ENCODE results near the gene TBX6.

TBX6 gene

DNA sequence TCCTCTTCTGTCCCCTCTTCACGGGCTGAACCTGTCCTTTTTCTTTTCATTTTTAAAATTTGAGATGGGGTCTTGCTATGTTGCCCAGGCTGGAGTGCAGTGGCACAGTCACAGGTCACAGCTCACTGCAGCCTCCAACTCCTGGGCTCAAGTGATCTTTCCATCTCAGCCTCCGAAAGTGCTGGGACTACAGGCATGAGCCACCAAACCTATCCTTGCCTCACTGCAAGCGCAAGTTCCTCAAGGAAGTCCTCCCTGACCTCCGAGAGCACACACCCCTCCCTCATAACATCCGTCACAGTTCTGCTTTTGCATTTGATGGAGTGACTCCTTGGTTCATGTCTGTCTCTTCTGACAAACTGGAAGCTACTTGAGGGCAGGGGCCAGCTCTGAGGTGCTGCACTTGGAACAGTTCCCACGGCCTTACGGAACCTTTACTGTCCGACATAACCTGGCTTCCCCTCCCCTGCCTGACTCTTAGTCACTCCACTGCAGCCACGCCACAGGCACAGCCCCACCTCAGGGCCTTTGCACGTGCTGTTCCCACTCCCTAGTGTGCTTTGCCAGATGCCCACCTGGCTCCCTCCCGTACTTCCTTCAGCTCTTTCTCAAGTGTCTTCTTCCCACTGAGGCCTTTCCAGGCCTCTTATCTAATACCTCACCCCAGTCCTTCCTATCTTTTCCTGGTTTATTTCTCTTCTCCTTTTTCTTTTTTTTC is 4.4 kb downstream of the TBX6 start:
- no peak overlapping the region for H3K4me3 ChIP-seq (ENCODE audit: low read depth, low read length)

DNA sequence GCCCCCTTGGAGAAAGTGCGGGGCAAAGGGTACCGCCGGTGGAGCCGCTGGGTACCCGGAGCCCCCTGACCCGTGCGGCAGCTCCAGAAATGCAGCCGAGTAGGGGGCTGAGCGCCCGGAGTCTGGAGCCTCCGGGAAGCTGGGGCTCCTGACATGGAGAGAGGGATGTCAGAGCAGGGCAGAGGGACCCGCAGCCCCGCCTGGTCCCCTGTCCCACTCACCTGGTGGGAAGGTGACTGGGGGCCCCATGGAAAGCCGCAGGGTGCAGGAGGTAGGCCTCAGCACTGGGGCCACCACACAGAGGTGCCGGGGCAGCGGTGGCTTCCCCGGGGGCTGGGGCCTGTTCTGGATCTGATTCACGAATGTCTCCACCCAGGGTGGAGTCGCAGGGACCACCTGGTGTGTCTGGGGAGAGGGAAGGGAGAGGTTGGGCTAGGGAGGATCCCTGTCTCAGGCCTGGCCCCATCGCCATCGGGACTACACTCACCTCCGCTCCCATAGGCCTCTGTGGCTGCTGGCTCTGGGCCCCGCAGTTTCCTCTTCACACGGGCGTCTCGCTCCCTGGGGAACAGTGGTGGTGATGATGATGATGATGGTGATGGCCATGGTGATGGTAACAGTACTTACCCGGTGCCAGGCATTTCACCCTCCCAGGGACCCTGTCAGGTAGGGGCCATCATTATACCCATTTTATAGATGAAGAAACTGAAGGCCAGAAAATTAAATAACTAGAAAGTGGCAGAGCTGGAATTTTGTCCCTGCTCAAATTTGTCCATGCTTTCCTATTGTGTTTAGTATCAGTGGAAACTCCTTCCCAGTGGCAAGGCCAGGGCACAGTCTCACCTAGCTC is 5.2 kb downstream of the TBX6 start:
- H3K4me3 ChIP-seq (ENCODE audit: low read depth, low read length), result no peak overlapping the region

DNA sequence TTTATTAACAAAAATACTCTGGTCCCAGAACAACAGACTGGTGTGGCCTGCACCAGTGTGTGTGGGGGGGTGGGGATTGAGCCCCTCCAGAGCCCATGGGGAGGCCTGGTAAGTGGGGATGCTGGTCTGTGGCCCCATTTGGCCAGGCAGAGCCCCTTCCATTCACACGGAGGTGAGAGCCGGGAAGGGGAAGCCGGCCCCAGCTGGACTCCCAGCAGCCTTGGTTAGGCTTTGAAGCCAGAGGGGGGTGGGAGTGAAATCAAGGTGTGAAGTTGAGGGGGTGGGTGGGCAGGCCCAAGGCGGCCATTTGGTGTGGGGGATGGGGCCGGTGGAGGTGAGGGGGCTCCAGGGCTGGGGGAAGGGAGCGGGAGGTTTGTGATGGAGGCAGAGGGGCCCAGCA is 5.9 kb downstream of the TBX6 start:
- no peak overlapping the region for H3K4me3 ChIP-seq (ENCODE audit: low read depth, low read length)

GRCh38 chr16:30085247-30085646 is 6.5 kb downstream of the TBX6 start:
- H3K4me3 ChIP-seq (ENCODE audit: low read depth, low read length), result no peak overlapping the region

- no peak overlapping the region for H3K4me3 ChIP-seq (ENCODE audit: low read depth, low read length)
Measured at GRCh38 chr16:30084816-30085159, 6.9 kb downstream of the TBX6 start.

- no peak overlapping the region for H3K4me3 ChIP-seq (ENCODE audit: low read depth, low read length)
Measured at GRCh38 chr16:30084096-30084815, 7.5 kb downstream of the TBX6 start.

DNA sequence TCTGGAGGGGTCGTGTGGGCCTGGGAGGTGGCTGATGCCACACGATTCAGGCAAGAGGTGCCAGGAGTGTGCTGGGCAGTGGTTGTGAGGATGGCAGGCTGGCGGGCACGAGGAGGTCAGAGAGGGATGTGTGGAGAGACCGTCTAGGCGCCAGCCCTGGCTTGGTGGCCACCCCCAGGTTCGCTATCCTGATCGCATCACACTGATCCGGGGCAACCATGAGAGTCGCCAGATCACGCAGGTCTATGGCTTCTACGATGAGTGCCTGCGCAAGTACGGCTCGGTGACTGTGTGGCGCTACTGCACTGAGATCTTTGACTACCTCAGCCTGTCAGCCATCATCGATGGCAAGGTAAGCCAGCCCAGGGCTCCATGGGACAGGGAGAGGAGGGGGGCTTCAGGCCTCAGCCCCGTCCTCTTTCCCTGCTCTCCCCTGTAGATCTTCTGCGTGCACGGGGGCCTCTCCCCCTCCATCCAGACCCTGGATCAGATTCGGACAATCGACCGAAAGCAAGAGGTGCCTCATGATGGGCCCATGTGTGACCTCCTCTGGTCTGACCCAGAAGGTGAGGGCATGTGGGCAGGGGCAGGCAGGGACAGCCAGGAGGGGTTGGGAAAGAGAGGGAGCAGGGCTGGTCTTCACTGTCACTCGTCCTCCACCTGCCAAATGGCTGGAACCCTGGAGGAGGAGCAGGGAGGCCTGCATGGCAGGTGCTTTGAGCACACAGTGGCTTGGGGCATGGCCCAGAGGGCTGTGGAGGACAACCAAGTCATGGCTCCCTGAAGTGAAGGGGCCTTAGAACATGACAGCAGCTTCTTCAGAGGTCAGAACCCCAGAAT is 8.3 kb downstream of the TBX6 start:
- no peak overlapping the region for H3K4me3 ChIP-seq (ENCODE audit: low read depth, low read length)

GRCh38 chr16:30082545-30083090 is 9.1 kb downstream of the TBX6 start:
- no peak overlapping the region for H3K4me3 ChIP-seq (ENCODE audit: low read depth, low read length)

GRCh38 chr16:30079480-30079879 is 12.2 kb downstream of the TBX6 start:
- H3K4me3 ChIP-seq (ENCODE audit: low read depth, low read length), result no peak overlapping the region

DNA sequence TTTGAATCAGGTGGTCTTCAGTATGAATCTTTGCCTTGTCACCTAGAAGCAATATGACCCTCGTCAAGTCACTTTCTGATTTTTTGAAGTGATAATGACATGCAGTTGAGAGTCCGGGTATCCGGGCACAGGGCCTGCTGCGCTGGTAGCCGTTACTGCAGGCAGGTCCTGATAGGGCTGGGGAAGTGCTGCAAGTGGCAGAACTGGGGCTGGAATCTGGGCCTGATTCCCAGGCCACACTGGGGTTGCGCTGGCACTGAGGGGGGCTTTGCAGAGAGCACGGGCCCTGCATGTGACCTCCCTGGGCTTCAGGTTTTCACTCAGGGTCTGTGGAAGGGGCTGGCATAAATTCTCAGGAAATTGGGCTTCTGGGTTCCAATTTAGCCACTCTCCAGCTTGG is 13.0 kb downstream of the TBX6 start:
- no peak overlapping the region for H3K4me3 ChIP-seq (ENCODE audit: low read depth, low read length)

GRCh38 chr16:30077656-30078055 is 14.1 kb downstream of the TBX6 start:
- H3K4me3 ChIP-seq (ENCODE audit: low read depth, low read length), result no peak overlapping the region

- H3K4me3 ChIP-seq (ENCODE audit: low read depth, low read length), result peak overlapping the region; percentile 92
Measured at GRCh38 chr16:30076276-30076791, 15.4 kb downstream of the TBX6 start.

DNA sequence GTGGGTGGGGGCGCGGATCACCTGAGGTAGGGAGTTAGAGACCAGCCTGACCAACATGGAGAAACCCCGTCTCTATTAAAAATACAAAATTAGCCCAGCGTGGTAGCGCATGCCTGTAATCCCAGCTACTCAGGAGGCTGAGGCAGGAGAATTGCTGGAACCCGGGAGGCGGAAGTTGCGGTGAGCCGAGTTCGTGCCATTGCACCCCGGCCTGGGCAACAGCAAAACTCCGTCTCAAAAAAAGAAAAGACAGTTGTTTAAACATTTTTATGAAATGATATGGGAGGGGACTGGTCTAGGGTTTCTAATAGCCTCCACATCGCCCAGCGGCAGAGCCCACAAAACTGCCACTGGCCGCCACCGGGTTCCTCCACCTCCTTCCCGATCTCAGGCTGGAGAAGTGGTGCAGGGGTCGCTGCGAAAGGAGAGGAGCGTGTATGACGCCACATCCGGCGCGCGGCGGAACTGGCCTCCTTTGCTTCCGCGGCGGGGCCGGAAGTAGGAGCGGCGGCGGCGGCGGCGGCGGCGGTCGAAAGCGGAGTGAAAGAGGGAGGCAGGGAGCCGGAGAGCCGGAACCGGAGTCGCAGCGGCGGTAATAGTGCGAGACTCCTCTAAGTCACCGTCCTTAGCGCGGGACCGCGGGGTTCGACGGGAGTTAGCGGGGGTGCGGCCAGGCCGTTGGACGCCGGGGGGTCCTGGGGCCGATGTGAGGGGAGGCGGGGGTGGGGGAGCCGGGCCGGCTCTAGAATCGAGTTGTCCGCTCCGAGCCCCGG is 16.0 kb downstream of the TBX6 start, which contains the start of gene PPP4C:
PPP4C (plus strand) TSS at position 492 of the 773 bp plus-strand sequence. CDS start 384 bp downstream, outside the sequence.
- peak within 1 kb of the TSS; percentile 92 for H3K4me3 ChIP-seq (ENCODE audit: low read depth, low read length)

DNA sequence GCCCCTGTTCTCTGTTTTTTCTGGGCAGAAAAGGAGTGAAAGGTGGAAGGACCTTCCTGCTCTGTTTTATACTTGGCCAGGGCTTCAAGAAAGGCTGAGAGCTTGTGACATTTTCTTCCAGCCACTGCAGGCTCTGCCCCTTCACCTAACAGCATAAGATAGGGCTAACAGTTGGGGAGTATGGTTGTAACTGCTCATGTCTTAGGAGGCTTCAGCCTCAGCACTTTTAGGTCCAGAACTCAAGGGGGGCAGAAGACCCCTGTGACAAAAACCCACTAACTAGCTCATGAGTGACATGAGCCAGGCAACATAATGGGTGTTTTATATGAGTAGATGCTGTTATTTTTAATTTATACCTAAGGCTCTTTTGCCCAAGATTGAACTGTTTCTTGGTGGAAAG is 21.2 kb downstream of the TBX6 start:
- no peak overlapping the region for H3K4me3 ChIP-seq (ENCODE audit: low read depth, low read length)

- H3K4me3 ChIP-seq (ENCODE audit: low read depth, low read length), result no peak overlapping the region
Measured at GRCh38 chr16:30069611-30070462, 21.9 kb downstream of the TBX6 start.

DNA sequence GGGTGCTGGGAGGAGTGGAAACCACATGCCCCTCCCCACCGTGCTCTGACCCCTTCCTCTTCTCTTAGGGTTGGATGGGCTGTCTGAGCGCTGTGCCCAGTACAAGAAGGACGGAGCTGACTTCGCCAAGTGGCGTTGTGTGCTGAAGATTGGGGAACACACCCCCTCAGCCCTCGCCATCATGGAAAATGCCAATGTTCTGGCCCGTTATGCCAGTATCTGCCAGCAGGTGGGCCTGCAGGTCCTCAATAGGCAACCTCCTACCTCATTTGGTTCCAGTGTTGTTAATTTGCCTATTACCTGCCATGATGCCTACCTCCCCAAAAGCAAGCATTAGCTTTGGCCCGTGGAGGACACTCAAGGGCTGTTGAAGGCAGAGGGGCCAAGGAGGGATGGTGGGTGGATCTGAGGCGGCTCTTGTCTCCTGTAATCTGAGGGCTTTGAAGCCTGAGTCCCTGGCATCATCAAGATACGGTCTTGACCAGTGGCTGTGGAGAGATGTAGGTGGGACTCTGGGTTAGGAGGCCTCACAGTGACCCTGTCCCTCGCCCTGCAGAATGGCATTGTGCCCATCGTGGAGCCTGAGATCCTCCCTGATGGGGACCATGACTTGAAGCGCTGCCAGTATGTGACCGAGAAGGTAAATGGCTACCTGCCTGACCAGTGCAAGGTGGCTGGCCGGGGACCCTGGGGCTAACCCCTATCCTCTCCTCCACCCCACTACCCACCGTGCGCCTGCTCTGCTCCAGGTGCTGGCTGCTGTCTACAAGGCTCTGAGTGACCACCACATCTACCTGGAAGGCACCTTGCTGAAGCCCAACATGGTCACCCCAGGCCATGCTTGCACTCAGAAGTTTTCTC is 22.7 kb downstream of the TBX6 start:
- H3K4me3 ChIP-seq (ENCODE audit: low read depth, low read length), result no peak overlapping the region

GRCh38 chr16:30068333-30068732 is 23.4 kb downstream of the TBX6 start:
- H3K4me3 ChIP-seq (ENCODE audit: low read depth, low read length), result no peak overlapping the region

- no peak overlapping the region for H3K4me3 ChIP-seq (ENCODE audit: low read depth, low read length)
Measured at GRCh38 chr16:30067584-30067916, 24.2 kb downstream of the TBX6 start.
